ENCODE data around the gene GAB1. TPM values are rescaled to one million over a fixed set of nuclear protein-coding genes. Genes with fewer than 3 reads are reported as not detected.
A peak's percentile ranks its signal among the peaks of the same experiment; 100 is the strongest.

Gene GAB1
- total RNA-seq, 1 experiment from 2014 or later, result 29.4 TPM

DNA sequence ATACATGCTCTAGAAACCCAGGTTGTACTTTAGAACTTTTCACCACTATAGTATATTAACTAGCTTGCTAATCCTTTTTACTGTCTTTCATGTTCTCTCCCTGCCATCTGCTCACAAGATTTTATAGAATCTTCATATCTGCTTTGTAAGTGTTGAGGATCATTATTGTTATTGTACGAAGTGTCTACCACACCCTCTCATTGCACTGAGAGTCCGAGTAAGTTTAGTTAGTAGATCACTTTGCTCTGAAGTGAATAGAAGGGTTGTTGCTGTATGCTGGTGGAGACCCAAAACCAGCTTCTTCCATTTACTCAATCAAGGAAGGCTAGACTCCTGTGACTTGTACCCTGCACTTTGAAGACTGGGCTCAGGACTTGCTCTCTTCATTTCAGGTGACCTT is 17.1 kb downstream of the GAB1 start:
- H4K20me1 ChIP-seq (ENCODE audit: insufficient read depth), result no peaks in the 10 kb centered on the region
- POLR2A ChIA-PET (ENCODE audit: unreplicated experiment), result no interaction called here
- peaks cover 65% of the 10 kb centered on the region for H3K4me1 ChIP-seq (replicated peaks; ENCODE audit: insufficient read depth)
- H3K79me2 ChIP-seq (ENCODE audit: low read depth), result peaks cover 43% of the 10 kb centered on the region
- no peak for TF ChIP-seq EZH2 (IDR thresholded peaks at IDR 0.05; ENCODE audit: low read depth)
- TF ChIP-seq, protein P1, sequence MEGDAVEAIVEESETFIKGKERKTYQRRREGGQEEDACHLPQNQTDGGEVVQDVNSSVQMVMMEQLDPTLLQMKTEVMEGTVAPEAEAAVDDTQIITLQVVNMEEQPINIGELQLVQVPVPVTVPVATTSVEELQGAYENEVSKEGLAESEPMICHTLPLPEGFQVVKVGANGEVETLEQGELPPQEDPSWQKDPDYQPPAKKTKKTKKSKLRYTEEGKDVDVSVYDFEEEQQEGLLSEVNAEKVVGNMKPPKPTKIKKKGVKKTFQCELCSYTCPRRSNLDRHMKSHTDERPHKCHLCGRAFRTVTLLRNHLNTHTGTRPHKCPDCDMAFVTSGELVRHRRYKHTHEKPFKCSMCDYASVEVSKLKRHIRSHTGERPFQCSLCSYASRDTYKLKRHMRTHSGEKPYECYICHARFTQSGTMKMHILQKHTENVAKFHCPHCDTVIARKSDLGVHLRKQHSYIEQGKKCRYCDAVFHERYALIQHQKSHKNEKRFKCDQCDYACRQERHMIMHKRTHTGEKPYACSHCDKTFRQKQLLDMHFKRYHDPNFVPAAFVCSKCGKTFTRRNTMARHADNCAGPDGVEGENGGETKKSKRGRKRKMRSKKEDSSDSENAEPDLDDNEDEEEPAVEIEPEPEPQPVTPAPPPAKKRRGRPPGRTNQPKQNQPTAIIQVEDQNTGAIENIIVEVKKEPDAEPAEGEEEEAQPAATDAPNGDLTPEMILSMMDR (conservative IDR thresholded peaks at IDR 0.05), result no peak
- H3K9me2 ChIP-seq (ENCODE audit: insufficient read depth), result no peaks in the 10 kb centered on the region
- no TSS peak for BruUV-seq (replicated peaks)
- H3K4me2 ChIP-seq, result no peak overlapping the region
- H3K4me3 ChIP-seq, result no peak overlapping the region
- peaks cover 20% of the 10 kb centered on the region; the same call in 1 of the 2 replicates for H3F3A ChIP-seq (ENCODE audit: insufficient read depth, low read depth)
- H2AFZ ChIP-seq, result no peak overlapping the region
- no peak for DNase-seq
- CTCF ChIA-PET, result no interaction called here
- no peak overlapping the region for H3K27ac ChIP-seq
- no peaks in the 10 kb centered on the region for H3K9me3 ChIP-seq (ENCODE audit: insufficient read depth, low read depth)
- intact Hi-C loops (cut with micrococcal nuclease; ENCODE audit: unreplicated experiment), result loop anchor here (2.0 to 10.0 kb wide), 2 partner anchors 17 to 879 kb away; partner anchors contain the start of gene GAB1
- H3K27me3 ChIP-seq (ENCODE audit: insufficient read depth, low read depth), result no peaks in the 10 kb centered on the region
- H3K36me3 ChIP-seq (ENCODE audit: low read depth), result no peaks in the 10 kb centered on the region

DNA sequence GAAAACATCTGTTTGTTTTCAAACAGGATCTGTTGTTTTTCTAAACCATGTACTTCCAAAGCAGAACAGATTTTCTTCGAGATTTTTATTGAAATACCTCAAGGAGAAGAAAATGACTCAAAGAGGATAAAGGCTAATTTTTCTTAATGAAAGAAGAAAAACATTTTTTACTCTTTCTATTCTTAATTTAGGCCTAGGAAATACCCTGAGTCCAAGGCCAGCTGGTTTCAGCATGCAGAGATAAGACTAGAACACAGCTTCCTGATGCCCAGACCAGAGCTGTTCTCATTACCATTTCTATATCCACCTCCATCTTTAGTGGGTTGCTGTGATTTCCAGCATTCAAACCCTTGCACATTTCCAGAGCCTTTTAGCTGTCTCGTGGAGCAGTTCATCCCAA is 18.3 kb downstream of the GAB1 start:
- H3K27ac ChIP-seq, result no peak overlapping the region
- ChIA-PET POLR2A (ENCODE audit: unreplicated experiment) (no interaction called here), CTCF (no interaction called here)

DNA sequence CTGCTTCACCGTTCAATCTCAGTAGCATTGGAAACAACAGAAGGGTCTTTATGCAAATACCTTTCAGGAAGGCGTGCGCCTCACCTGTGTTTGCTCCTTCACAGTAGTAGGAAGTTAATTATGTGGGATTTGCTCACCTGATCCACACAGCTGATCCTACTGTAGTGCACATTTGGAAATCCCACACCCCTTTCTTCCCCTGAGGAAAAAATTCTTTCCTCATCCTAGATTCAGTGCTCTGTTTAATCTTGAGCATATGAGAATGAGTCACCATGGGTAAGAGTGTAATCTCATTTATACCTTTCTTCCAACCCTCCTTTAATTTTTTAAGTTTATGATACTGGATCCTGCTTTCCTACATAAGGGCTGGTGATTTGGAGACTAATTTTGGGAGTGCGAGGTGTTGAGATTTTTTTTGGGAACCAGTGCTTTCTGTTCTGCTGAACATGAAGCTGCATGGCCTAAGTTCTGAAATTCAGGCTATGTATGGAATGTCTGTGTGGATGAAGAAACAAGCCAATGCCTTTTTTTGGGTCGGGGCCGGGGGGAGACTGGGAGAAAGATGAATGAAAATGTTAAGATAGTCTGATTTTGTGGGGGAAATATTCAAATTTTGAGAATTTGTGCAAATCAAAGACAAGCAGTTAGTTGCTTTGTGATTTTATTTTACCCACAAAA is 19.0 kb downstream of the GAB1 start:
- Histone ChIP-seq H3K4me2 (peak overlapping the region; percentile 34; the same call in 1 of the 2 replicates), H3K4me3 (no peak overlapping the region), H3K4me1 (replicated peaks; ENCODE audit: insufficient read depth) (peaks cover 77% of the 10 kb centered on the region), H3K36me3 (ENCODE audit: low read depth) (no peaks in the 10 kb centered on the region), H3F3A (ENCODE audit: insufficient read depth, low read depth) (peaks cover 28% of the 10 kb centered on the region; the same call in 1 of the 2 replicates), H3K9me2 (ENCODE audit: insufficient read depth) (no peaks in the 10 kb centered on the region), H4K20me1 (ENCODE audit: insufficient read depth) (no peaks in the 10 kb centered on the region), H2AFZ (no peak overlapping the region), H3K79me2 (ENCODE audit: low read depth) (peaks cover 56% of the 10 kb centered on the region), H3K27ac (0 out of 2 replicates have a peak overlapping the region, but pooled peaks have one; percentile 87), H3K9me3 (ENCODE audit: insufficient read depth, low read depth) (no peaks in the 10 kb centered on the region), H3K27me3 (ENCODE audit: insufficient read depth, low read depth) (no peaks in the 10 kb centered on the region)
- TF ChIP-seq EZH2 (IDR thresholded peaks at IDR 0.05; ENCODE audit: low read depth), result no peak
- TF ChIP-seq, protein P1 (conservative IDR thresholded peaks at IDR 0.05), result no peak
- BruUV-seq (replicated peaks), result no TSS peak
- intact Hi-C loops (cut with micrococcal nuclease; ENCODE audit: unreplicated experiment), result loop anchor here (10.0 kb wide), 1 partner anchor 881 kb away; no protein-coding TSS in a partner anchor
- CTCF ChIA-PET, result no interaction called here
- POLR2A ChIA-PET (ENCODE audit: unreplicated experiment), result no interaction called here
- DNase-seq, result peak in 1 of 2 experiments; percentile 60

More for the DNA sequence above, 18.3 kb downstream of the GAB1 start:
- Histone ChIP-seq H3K9me3 (ENCODE audit: insufficient read depth, low read depth) (no peaks in the 10 kb centered on the region), H3K27me3 (ENCODE audit: insufficient read depth, low read depth) (no peaks in the 10 kb centered on the region), H2AFZ (no peak overlapping the region), H3K36me3 (ENCODE audit: low read depth) (no peaks in the 10 kb centered on the region), H3K4me3 (no peak overlapping the region), H3K9me2 (ENCODE audit: insufficient read depth) (no peaks in the 10 kb centered on the region), H3K79me2 (ENCODE audit: low read depth) (peaks cover 50% of the 10 kb centered on the region), H4K20me1 (ENCODE audit: insufficient read depth) (no peaks in the 10 kb centered on the region), H3K4me2 (no peak overlapping the region), H3F3A (ENCODE audit: insufficient read depth, low read depth) (peaks cover 28% of the 10 kb centered on the region; the same call in 1 of the 2 replicates), H3K4me1 (replicated peaks; ENCODE audit: insufficient read depth) (peaks cover 77% of the 10 kb centered on the region)
- TF ChIP-seq EZH2 (IDR thresholded peaks at IDR 0.05; ENCODE audit: low read depth), result no peak
- no TSS peak for BruUV-seq (replicated peaks)
- no peak for DNase-seq
- intact Hi-C loops (cut with micrococcal nuclease; ENCODE audit: unreplicated experiment), result loop anchor here (10.0 kb wide), 1 partner anchor 880 kb away; no protein-coding TSS in a partner anchor

Measured in PC-9 (cell line).